ENCODE results near the gene NACC2. TPM values are rescaled to one million over a fixed set of nuclear protein-coding genes. Genes with fewer than 3 reads are reported as not detected.
A peak's percentile ranks its signal among the peaks of the same experiment; 100 is the strongest.

The NACC2 gene
- total and polyA plus RNA-seq, 9 donors: 7.0 to 47.0 (median 27.2) TPM

DNA sequence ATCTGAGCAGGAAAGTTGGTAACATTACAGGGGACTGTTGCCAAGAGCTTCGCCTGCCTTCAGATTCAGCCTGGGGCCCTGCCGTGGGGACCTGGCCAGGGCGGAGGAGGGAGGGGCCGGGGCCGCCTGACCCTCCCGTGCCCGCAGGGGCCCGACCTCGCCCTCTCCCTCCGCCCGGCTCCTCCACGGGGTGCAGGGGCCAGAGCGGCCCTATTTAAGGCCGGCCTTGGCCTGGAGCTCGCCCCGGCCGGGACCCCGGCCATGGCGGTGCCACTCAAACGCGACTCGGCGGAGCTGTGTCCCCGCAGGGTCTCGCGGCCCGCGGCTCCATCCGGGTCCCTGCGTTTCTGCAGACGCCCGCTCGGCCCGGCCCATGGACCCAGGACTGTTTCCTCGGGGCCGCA, 22.8 kb upstream of the NACC2 start:
- no peaks in the 10 kb centered on the region for H3K9me3 ChIP-seq
- intact Hi-C loops (cut with DNase I): no loop called here
- no peaks in the 10 kb centered on the region for H3K36me3 ChIP-seq
- peaks cover 5% of the 10 kb centered on the region for H3K4me1 ChIP-seq (ENCODE audit: insufficient read depth)
- peak overlapping the region; percentile 76 to 95 for H3K27ac ChIP-seq
- peak overlapping the region; percentile 73 for H3K4me3 ChIP-seq
- 0 to 1% (median 1%) methylated on average over 15 to 36 of the region's 36 CpGs for WGBS, 3 donors
- H3K27me3 ChIP-seq: no peaks in the 10 kb centered on the region
- TF ChIP-seq EP300 (IDR thresholded peaks at IDR 0.05) (no peak), POLR2A (IDR thresholded peaks at IDR 0.05) (no peak), CTCF (IDR thresholded peaks at IDR 0.05) (no peak)
- DNase-seq: peak in 1 of 5 donors; percentile 37

- Histone ChIP-seq H3K27ac (peak overlapping the region; percentile 76 to 95), H3K36me3 (no peaks in the 10 kb centered on the region), H3K9me3 (no peaks in the 10 kb centered on the region), H3K27me3 (no peaks in the 10 kb centered on the region), H3K4me3 (peak overlapping the region; percentile 73), H3K4me1 (ENCODE audit: insufficient read depth) (peaks cover 5% of the 10 kb centered on the region)
- intact Hi-C loops (cut with DNase I): no loop called here
- 51 to 56% (median 54%) methylated on average over 22 to 23 of the region's 23 CpGs for WGBS, 3 donors
- TF ChIP-seq CTCF (IDR thresholded peaks at IDR 0.05) (no peak), EP300 (IDR thresholded peaks at IDR 0.05) (no peak), POLR2A (IDR thresholded peaks at IDR 0.05) (no peak)
- no peak for DNase-seq
Observed at GRCh38 chr9:136117291-136117915, 22.3 kb upstream of the NACC2 start.

GRCh38 chr9:136116360-136117098, 21.4 kb upstream of the NACC2 start:
- no peaks in the 10 kb centered on the region for H3K27me3 ChIP-seq
- DNase-seq: no peak
- H3K9me3 ChIP-seq: no peaks in the 10 kb centered on the region
- no peak overlapping the region for H3K4me3 ChIP-seq
- intact Hi-C loops (cut with DNase I): no loop called here
- WGBS, 3 donors: 92 to 93% (median 92%) methylated on average over 69 of the region's 69 CpGs
- peaks cover 5% of the 10 kb centered on the region for H3K4me1 ChIP-seq (ENCODE audit: insufficient read depth)
- H3K36me3 ChIP-seq: no peaks in the 10 kb centered on the region
- no peak overlapping the region for H3K27ac ChIP-seq
- TF ChIP-seq EP300 (IDR thresholded peaks at IDR 0.05): no peak
- TF ChIP-seq CTCF (IDR thresholded peaks at IDR 0.05): no peak
- TF ChIP-seq POLR2A (IDR thresholded peaks at IDR 0.05): no peak

DNA sequence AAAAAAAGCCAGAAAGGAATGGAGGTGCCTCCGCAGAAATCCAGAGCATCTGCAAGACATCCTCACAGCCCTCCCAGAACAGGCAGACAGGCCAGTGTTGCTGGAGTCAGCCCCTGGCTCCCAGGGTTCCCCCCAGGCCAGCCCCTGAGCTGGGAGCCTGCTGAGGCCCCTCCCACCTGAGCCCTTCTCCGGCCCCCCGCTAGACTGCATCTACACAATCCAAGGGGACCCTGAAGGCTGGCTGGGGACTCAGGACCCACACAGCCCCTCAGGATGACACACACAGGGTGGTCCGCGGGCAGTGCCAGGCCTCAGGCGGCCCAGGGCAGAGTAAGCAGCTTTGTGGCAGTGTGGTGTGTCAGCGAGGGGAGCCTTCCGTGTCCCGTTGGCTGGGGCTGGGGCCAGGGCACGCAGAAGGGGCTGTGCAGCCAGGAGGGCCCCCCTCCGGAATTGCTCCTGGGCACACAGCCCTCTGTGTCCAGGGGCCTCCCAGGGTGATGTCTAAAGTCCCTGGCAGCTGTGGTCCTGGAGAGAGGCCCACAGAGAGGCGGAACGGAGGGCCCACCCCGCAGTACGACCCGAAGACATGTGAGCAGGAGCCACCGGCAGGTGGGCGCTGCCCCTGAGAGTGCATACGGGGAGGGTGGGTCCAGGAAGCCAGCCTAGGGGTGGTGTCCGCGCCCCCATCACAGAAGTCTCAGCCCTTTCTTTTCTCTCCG, 20.7 kb upstream of the NACC2 start:
- peaks cover 5% of the 10 kb centered on the region for H3K4me1 ChIP-seq (ENCODE audit: insufficient read depth)
- H3K36me3 ChIP-seq: no peaks in the 10 kb centered on the region
- no peaks in the 10 kb centered on the region for H3K9me3 ChIP-seq
- no peak for TF ChIP-seq POLR2A (IDR thresholded peaks at IDR 0.05)
- no peak for TF ChIP-seq EP300 (IDR thresholded peaks at IDR 0.05)
- TF ChIP-seq CTCF (IDR thresholded peaks at IDR 0.05): no peak
- intact Hi-C loops (cut with DNase I): no loop called here
- H3K4me3 ChIP-seq: no peak overlapping the region
- H3K27ac ChIP-seq: no peak overlapping the region
- DNase-seq: no peak
- WGBS, 3 donors: 78 to 80% (median 80%) methylated on average over 21 to 22 of the region's 22 CpGs
- no peaks in the 10 kb centered on the region for H3K27me3 ChIP-seq

Measured in ovary (tissue), 9 donors.